Neural cell (in vitro differentiated cells): ENCODE data around the gene GSG1L.

Experiments used
- SMC3 ChIP-seq: fragments of 450-650 bp; conservative IDR thresholded peaks from 2 replicates; pipeline ENCODE4 v1.6.1; 2014; ENCODE audit warnings: antibody characterized with exemption, mild to moderate bottlenecking, moderate library complexity; ENCODE audit not compliant: poor library complexity
- TAF1 ChIP-seq: IDR thresholded peaks from 2 replicates; pipeline ENCODE4 v1.6.1; 2012; ENCODE audit warnings: low read depth
- TF ChIP-seq, protein P1 (sequence below): fragments of 450-650 bp; IDR thresholded peaks from 2 replicates; pipeline ENCODE4 v1.5.1; 2014; ENCODE audit warnings: antibody characterized with exemption, mild to moderate bottlenecking, moderate library complexity; ENCODE audit not compliant: poor library complexity, severe bottlenecking

DNA sequence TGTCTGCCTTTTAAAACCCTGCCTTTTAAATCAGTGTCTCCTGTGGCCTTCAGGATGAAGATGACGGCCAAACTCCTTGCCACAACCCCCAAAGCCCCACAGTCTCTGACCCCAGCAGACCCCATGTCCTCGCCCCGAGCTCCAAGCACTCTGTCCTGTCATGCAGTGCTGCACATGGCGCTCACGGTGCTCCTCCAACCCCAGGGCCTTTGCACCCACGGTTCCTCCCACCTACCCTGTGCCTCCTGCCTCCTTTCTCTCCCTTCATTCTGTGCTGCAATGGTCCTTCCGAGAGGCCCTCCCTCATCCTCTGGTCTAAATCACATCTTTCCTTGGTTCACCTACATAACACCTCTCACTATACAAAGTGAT lies 278.2 kb downstream of the GSG1L start:
- TF ChIP-seq, protein P1, sequence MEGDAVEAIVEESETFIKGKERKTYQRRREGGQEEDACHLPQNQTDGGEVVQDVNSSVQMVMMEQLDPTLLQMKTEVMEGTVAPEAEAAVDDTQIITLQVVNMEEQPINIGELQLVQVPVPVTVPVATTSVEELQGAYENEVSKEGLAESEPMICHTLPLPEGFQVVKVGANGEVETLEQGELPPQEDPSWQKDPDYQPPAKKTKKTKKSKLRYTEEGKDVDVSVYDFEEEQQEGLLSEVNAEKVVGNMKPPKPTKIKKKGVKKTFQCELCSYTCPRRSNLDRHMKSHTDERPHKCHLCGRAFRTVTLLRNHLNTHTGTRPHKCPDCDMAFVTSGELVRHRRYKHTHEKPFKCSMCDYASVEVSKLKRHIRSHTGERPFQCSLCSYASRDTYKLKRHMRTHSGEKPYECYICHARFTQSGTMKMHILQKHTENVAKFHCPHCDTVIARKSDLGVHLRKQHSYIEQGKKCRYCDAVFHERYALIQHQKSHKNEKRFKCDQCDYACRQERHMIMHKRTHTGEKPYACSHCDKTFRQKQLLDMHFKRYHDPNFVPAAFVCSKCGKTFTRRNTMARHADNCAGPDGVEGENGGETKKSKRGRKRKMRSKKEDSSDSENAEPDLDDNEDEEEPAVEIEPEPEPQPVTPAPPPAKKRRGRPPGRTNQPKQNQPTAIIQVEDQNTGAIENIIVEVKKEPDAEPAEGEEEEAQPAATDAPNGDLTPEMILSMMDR = no peak
- TF ChIP-seq SMC3 = no peak
- TF ChIP-seq TAF1 = no peak
